Suprapubic skin (tissue), 3 donors: Measurements from ENCODE around the gene IL1RAP.

ENCODE experiments used
- CTCF ChIP-seq, 2 donors: fragments of 200-600 bp in 1 of 2; fragments of 450-650 bp in 1 of 2; sonication (generic) in 1 of 2; IDR thresholded peaks; one replicate each; pipeline ENCODE4 v1.5.1; 2016 to 2019; ENCODE audit warnings: antibody characterized with exemption in 2 of 2, mild to moderate bottlenecking in 1 of 2, moderate library complexity in 1 of 2
- EP300 ChIP-seq: sonication (generic); formaldehyde crosslinking; IDR thresholded peaks from one replicate; pipeline ENCODE4 v1.6.1; 2017; ENCODE audit warnings: antibody characterized with exemption

GRCh38 chr3:190696777-190697501 is 183.1 kb downstream of the IL1RAP start:
- peak; percentile 19 to 30 for TF ChIP-seq CTCF (IDR thresholded peaks at IDR 0.05)
- TF ChIP-seq EP300: no peak
